Sigmoid colon (tissue), 4 donors: ENCODE data around the gene ACACA.
"Not testable (repeated sequence)": the region's sequence is repeated elsewhere in the genome, so short reads cannot be mapped to it uniquely, and the experiment has no call there.

Source experiments
- EP300 ChIP-seq, 4 donors: sonication (generic); formaldehyde crosslinking; IDR thresholded peaks; one replicate each; pipeline ENCODE4 v1.6.1; 2017; ENCODE audit warnings: antibody characterized with exemption in 4 of 4
- POLR2A ChIP-seq, 2 donors: fragments of 450-650 bp; IDR thresholded peaks; one replicate each; pipeline ENCODE4 v1.6.1; 2016; ENCODE audit warnings: antibody characterized with exemption in 2 of 2, mild to moderate bottlenecking in 2 of 2, moderate library complexity in 2 of 2
- POLR2AphosphoS5 ChIP-seq, 4 donors: sonication (generic); formaldehyde crosslinking; IDR thresholded peaks; one replicate each; pipeline ENCODE4 v1.6.1; 2017; ENCODE audit warnings: antibody characterized with exemption in 4 of 4
- TF ChIP-seq, protein P1 (sequence below), 4 experiments: fragments of 450-650 bp in 3 of 4; fragments of 200-600 bp in 1 of 4; IDR thresholded peaks; one replicate each; pipeline ENCODE4 v1.5.1; 2016 to 2019; ENCODE audit warnings: antibody characterized with exemption in 4 of 4, mild to moderate bottlenecking in 3 of 4, moderate library complexity in 2 of 4

DNA sequence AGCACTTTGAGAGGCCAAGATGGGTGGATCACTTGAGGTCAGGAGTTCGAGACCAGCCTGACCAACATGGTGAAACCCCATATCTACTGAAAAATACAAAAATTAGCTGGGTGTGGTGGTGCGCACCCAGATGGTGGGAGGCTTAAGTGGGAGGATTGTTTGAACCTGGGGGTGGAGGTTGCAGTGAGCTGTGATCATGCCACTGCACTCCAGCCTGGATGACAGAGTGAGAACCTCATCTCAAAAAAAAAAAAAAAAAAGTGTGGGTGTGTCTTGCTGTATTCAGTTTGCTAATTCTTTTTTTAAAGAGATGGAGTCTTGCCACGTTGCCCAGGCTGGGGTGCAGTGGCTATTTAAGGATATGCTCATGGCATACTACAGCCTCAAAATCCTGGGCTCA is 333.2 kb downstream of the ACACA start:
- TF ChIP-seq, protein P1, sequence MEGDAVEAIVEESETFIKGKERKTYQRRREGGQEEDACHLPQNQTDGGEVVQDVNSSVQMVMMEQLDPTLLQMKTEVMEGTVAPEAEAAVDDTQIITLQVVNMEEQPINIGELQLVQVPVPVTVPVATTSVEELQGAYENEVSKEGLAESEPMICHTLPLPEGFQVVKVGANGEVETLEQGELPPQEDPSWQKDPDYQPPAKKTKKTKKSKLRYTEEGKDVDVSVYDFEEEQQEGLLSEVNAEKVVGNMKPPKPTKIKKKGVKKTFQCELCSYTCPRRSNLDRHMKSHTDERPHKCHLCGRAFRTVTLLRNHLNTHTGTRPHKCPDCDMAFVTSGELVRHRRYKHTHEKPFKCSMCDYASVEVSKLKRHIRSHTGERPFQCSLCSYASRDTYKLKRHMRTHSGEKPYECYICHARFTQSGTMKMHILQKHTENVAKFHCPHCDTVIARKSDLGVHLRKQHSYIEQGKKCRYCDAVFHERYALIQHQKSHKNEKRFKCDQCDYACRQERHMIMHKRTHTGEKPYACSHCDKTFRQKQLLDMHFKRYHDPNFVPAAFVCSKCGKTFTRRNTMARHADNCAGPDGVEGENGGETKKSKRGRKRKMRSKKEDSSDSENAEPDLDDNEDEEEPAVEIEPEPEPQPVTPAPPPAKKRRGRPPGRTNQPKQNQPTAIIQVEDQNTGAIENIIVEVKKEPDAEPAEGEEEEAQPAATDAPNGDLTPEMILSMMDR (IDR thresholded peaks at IDR 0.05): not testable (repeated sequence)
- TF ChIP-seq POLR2A, POLR2AphosphoS5, EP300 (IDR thresholded peaks at IDR 0.05): not testable (repeated sequence)
